K562 (cell line): ENCODE data around the gene SMC3. TPM values are rescaled to one million over a fixed set of nuclear protein-coding genes. Genes with fewer than 3 reads are reported as not detected.

Source experiments
- BRCA1 ChIP-seq, 2 experiments: fragments of 450-650 bp in 1 of 2; sonication (generic) in 1 of 2; formaldehyde crosslinking in 1 of 2; IDR thresholded peaks; 2 replicates each; pipeline versions ENCODE4 v1.5.0 to v1.6.1; 2017 to 2020; ENCODE audit warnings: mild to moderate bottlenecking in 1 of 2, missing genetic modification reagents in 1 of 2
- MYBL2 ChIP-seq, 2 experiments: fragments of 450-650 bp in 1 of 2; sonication (generic) in 1 of 2; formaldehyde crosslinking in 1 of 2; IDR thresholded peaks; 2 replicates each; pipeline versions ENCODE4 v1.6.1 to v1.8.1; 2017 to 2022; ENCODE audit warnings: borderline replicate concordance in 1 of 2, inconsistent platforms in 1 of 2, low read depth in 1 of 2, mild to moderate bottlenecking in 1 of 2, missing genetic modification reagents in 1 of 2, moderate library complexity in 1 of 2
- PHF21A ChIP-seq: fragments of 450-650 bp; IDR thresholded peaks from 2 replicates; pipeline ENCODE4 v1.6.1; 2017; ENCODE audit warnings: low read depth, borderline replicate concordance
- PHF8 ChIP-seq: fragments of 200-600 bp; sonication (generic); IDR thresholded peaks from 2 replicates; pipeline ENCODE4 v1.6.1; 2012; ENCODE audit warnings: mixed run types, mild to moderate bottlenecking, inconsistent platforms, low read length, moderate library complexity, borderline replicate concordance
- POLR2A ChIP-seq: fragments of 450-650 bp; conservative IDR thresholded peaks from 2 replicates; pipeline ENCODE4 v1.6.1; 2016
- POLR3A ChIP-seq: IDR thresholded peaks from 2 replicates; pipeline ENCODE4 v1.6.1; 2011; ENCODE audit warnings: borderline replicate concordance, mild to moderate bottlenecking, moderate library complexity; ENCODE audit not compliant: insufficient read length, insufficient read depth; ENCODE audit errors: extremely low read depth
- SRSF9 ChIP-seq: fragments of 200-400 bp; formaldehyde crosslinking; IDR thresholded peaks from 2 replicates; pipeline ENCODE4 v1.6.1; 2017; ENCODE audit warnings: low read depth, low read length, borderline replicate concordance
- ZNF24 ChIP-seq: fragments of 450-650 bp; IDR thresholded peaks from 2 replicates; pipeline ENCODE4 v1.6.1; 2016
- ZNF253 ChIP-seq: fragments of 250-450 bp; sonication (Bioruptor Pico); conservative IDR thresholded peaks from 2 replicates; pipeline ENCODE4 v1.6.1; 2021; ENCODE audit warnings: mild to moderate bottlenecking
- ZNF445 ChIP-seq: fragments of 250-450 bp; sonication (Bioruptor Pico); IDR thresholded peaks from 2 replicates; pipeline ENCODE4 v1.4.0; 2020; ENCODE audit warnings: low read depth, mild to moderate bottlenecking, moderate library complexity
- ZNF583 ChIP-seq: fragments of 250-450 bp; sonication (Bioruptor Pico); IDR thresholded peaks from 2 replicates; pipeline ENCODE4 v1.4.0; 2020
- ZNF766 ChIP-seq: fragments of 200-800 bp; sonication (Bioruptor generic); conservative IDR thresholded peaks from 2 replicates; pipeline ENCODE4 v1.6.1; 2016; ENCODE audit warnings: missing genetic modification characterization, missing compliant biosample characterization
- polyA plus RNA-seq, 8 experiments: library from polyadenylated mRNA; depleted of rRNA in 4 of 8; stranded (reverse) in 5 of 8; unstranded in 3 of 8; fragments of >200 nt; fragmentation: Nextera tagmentation in 2 of 8; fragmentation: Illumina TruSeq in 1 of 8; extraction: Ambion mirVana in 2 of 8; extraction: Trizol in 1 of 8; gene quantifications; 2 replicates each; pipeline versions ENCODE4 v1.2.1 to v1.2.3, GENCODE V29; 2011 to 2014; ENCODE audit warnings: inconsistent platforms in 1 of 8, missing spikeins in 1 of 8
- total RNA-seq, 7 experiments: library from RNA; depleted of rRNA in 6 of 7; stranded (reverse); fragments of >200 nt in 6 of 7; fragmentation: Illumina TruSeq in 2 of 7; extraction: Trizol in 2 of 7; gene quantifications; 2 replicates each; pipeline versions ENCODE4 v1.2.1 to v1.2.3, GENCODE V29; 2011 to 2021; ENCODE audit warnings: low replicate concordance in 1 of 7
- TF ChIP-seq, protein P1 (sequence below): sonication (generic); formaldehyde crosslinking; IDR thresholded peaks from 2 replicates; pipeline ENCODE4 v1.8.1; 2023; ENCODE audit warnings: mild to moderate bottlenecking, missing genetic modification reagents
- TF ChIP-seq, protein P2 (sequence below), 2 experiments: fragments of 450-650 bp in 1 of 2; sonication (generic) in 1 of 2; formaldehyde crosslinking in 1 of 2; IDR thresholded peaks in 1 of 2; conservative IDR thresholded peaks in 1 of 2; 2 replicates each; pipeline versions ENCODE4 v1.6.1 to v1.8.1; 2016 to 2023; ENCODE audit warnings: mild to moderate bottlenecking in 2 of 2, moderate library complexity in 2 of 2, inconsistent platforms in 1 of 2, missing genetic modification reagents in 1 of 2
- TF ChIP-seq, protein P3 (sequence below): fragments of 450-650 bp; formaldehyde crosslinking; IDR thresholded peaks from 2 replicates; pipeline ENCODE4 v1.4.0; 2022; ENCODE audit warnings: missing genetic modification characterization
- TF ChIP-seq, protein P4 (sequence below): fragments of 450-650 bp; conservative IDR thresholded peaks from 2 replicates; pipeline ENCODE4 v1.6.1; 2016; ENCODE audit warnings: missing genetic modification characterization, low read depth, mild to moderate bottlenecking, control low read depth, missing compliant biosample characterization
- TF ChIP-seq, protein P5 (sequence below): fragments of 450-650 bp; formaldehyde crosslinking; IDR thresholded peaks from 2 replicates; pipeline ENCODE4 v1.4.0; 2020; ENCODE audit warnings: mild to moderate bottlenecking
- TF ChIP-seq, protein P6 (sequence below): fragments of 250-450 bp; sonication (Bioruptor Pico); IDR thresholded peaks from 2 replicates; pipeline ENCODE4 v1.5.0; 2021; ENCODE audit warnings: mild to moderate bottlenecking, borderline replicate concordance

Gene SMC3
- total and polyA plus RNA-seq, 9 of the 15 experiments (the other 6 are each of a cell fraction or from before 2014, with no cell fraction given): 21.3 to 62.6 (median 39.3) TPM

DNA sequence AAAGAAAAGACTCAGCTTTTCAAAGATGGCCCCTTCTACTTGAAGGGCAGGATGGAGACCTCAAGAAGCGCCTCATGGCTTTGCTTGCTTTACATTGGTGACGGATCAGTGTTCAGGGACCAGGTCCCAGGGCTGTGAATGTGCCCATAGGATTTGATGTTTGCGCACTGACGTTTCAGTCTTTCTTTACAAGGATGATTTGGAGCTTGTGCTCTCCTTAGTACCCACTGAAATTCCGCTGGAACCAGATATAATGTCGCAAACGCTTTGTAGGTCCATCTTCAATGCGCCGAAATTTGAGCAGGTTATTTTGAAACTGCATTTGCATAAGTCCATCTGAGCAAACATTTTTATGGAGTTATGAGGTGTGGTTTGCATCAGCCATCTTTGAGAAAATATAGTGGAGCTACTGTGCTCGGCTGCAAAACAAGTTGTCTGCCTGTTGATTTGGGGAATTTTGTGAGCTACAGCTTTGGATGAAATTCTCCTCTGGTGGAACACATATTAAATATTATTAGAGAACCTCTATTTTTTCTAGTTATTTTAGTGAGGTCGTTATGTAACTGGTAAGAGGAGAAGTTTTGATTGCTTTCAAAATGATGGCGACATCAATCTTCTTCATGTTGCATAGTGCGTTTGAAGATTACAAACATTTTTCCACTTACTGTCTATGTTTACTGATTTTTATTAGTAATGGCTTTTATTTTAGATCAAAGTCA, 79.1 kb downstream of the SMC3 start (continued):
- TF ChIP-seq, protein P1, sequence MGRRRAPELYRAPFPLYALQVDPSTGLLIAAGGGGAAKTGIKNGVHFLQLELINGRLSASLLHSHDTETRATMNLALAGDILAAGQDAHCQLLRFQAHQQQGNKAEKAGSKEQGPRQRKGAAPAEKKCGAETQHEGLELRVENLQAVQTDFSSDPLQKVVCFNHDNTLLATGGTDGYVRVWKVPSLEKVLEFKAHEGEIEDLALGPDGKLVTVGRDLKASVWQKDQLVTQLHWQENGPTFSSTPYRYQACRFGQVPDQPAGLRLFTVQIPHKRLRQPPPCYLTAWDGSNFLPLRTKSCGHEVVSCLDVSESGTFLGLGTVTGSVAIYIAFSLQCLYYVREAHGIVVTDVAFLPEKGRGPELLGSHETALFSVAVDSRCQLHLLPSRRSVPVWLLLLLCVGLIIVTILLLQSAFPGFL (CRISPR knock-in tag): no peak
- TF ChIP-seq PHF8 (peak; percentile 41; the same call in 1 of the 2 replicates), ZNF253 (no peak), PHF21A (no peak), MYBL2 (IDR thresholded peaks at IDR 0.05; ENCODE audit: low read depth) (no peak), MYBL2 (CRISPR knock-in tag; IDR thresholded peaks at IDR 0.05; ENCODE audit: borderline replicate concordance) (no peak), ZNF24 (no peak), BRCA1 (IDR thresholded peaks at IDR 0.05) (no peak), BRCA1 (CRISPR knock-in tag; IDR thresholded peaks at IDR 0.05) (no peak), ZNF766 (CRISPR knock-in tag) (no peak), SRSF9 (no peak), ZNF445 (CRISPR knock-in tag) (no peak), POLR2A (peak; percentile 66), ZNF583 (no peak), POLR3A (no peak)
- TF ChIP-seq, protein P2, sequence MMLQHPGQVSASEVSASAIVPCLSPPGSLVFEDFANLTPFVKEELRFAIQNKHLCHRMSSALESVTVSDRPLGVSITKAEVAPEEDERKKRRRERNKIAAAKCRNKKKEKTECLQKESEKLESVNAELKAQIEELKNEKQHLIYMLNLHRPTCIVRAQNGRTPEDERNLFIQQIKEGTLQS (IDR thresholded peaks at IDR 0.05): no peak; the same call in 1 of the 2 replicates
- TF ChIP-seq, protein P2 (CRISPR knock-in tag; conservative IDR thresholded peaks at IDR 0.05): no peak
- TF ChIP-seq, protein P3, sequence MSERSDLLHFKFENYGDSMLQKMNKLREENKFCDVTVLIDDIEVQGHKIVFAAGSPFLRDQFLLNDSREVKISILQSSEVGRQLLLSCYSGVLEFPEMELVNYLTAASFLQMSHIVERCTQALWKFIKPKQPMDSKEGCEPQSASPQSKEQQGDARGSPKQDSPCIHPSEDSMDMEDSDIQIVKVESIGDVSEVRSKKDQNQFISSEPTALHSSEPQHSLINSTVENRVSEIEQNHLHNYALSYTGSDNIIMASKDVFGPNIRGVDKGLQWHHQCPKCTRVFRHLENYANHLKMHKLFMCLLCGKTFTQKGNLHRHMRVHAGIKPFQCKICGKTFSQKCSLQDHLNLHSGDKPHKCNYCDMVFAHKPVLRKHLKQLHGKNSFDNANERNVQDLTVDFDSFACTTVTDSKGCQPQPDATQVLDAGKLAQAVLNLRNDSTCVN: no peak
- TF ChIP-seq, protein P4, sequence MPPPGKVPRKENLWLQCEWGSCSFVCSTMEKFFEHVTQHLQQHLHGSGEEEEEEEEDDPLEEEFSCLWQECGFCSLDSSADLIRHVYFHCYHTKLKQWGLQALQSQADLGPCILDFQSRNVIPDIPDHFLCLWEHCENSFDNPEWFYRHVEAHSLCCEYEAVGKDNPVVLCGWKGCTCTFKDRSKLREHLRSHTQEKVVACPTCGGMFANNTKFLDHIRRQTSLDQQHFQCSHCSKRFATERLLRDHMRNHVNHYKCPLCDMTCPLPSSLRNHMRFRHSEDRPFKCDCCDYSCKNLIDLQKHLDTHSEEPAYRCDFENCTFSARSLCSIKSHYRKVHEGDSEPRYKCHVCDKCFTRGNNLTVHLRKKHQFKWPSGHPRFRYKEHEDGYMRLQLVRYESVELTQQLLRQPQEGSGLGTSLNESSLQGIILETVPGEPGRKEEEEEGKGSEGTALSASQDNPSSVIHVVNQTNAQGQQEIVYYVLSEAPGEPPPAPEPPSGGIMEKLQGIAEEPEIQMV: no peak
- TF ChIP-seq, protein P5, sequence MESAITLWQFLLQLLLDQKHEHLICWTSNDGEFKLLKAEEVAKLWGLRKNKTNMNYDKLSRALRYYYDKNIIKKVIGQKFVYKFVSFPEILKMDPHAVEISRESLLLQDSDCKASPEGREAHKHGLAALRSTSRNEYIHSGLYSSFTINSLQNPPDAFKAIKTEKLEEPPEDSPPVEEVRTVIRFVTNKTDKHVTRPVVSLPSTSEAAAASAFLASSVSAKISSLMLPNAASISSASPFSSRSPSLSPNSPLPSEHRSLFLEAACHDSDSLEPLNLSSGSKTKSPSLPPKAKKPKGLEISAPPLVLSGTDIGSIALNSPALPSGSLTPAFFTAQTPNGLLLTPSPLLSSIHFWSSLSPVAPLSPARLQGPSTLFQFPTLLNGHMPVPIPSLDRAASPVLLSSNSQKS (CRISPR knock-in tag): no peak
- TF ChIP-seq, protein P6, sequence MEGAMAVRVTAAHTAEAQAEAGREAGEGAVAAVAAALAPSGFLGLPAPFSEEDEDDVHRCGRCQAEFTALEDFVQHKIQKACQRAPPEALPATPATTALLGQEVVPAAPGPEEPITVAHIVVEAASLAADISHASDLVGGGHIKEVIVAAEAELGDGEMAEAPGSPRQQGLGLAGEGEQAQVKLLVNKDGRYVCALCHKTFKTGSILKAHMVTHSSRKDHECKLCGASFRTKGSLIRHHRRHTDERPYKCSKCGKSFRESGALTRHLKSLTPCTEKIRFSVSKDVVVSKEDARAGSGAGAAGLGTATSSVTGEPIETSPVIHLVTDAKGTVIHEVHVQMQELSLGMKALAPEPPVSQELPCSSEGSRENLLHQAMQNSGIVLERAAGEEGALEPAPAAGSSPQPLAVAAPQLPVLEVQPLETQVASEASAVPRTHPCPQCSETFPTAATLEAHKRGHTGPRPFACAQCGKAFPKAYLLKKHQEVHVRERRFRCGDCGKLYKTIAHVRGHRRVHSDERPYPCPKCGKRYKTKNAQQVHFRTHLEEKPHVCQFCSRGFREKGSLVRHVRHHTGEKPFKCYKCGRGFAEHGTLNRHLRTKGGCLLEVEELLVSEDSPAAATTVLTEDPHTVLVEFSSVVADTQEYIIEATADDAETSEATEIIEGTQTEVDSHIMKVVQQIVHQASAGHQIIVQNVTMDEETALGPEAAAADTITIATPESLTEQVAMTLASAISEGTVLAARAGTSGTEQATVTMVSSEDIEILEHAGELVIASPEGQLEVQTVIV (CRISPR knock-in tag): no peak
